Peyer's patch (tissue), 4 donors: ENCODE measurements around the gene EEF1AKMT3.

Experiments used
- CTCF ChIP-seq, 6 experiments: fragments of 450-650 bp in 4 of 6; fragments of 200-600 bp in 2 of 6; sonication (generic) in 1 of 6; IDR thresholded peaks; one replicate each; pipeline ENCODE4 v1.5.1; 2017 to 2019; ENCODE audit warnings: antibody characterized with exemption in 6 of 6, mild to moderate bottlenecking in 3 of 6, moderate library complexity in 1 of 6
- POLR2A ChIP-seq, 2 donors: fragments of 450-650 bp; IDR thresholded peaks; one replicate each; pipeline ENCODE4 v1.5.1; 2017; ENCODE audit warnings: antibody characterized with exemption in 2 of 2, mild to moderate bottlenecking in 2 of 2, moderate library complexity in 2 of 2

GRCh38 chr12:57766464-57767304 is 5.7 kb upstream of the EEF1AKMT3 start, which contains the start of gene CYP27B1:
- no peak for TF ChIP-seq POLR2A (IDR thresholded peaks at IDR 0.05)
- TF ChIP-seq CTCF (IDR thresholded peaks at IDR 0.05): no peak
